ENCODE data around the gene PEPD.

GRCh38 chr19:33429891-33430673 is 91.5 kb downstream of the PEPD start:
- TF ChIP-seq RAD21 (IDR thresholded peaks at IDR 0.05; ENCODE audit: low read length) (no peak), ELK1 (IDR thresholded peaks at IDR 0.05; ENCODE audit: borderline replicate concordance, low read depth, low read length) (no peak)
